DND-41 (cell line): Measurements from ENCODE around the gene KLHL2.

Source experiments
- ATAC-seq: fragments of 200-7000 bp; cut with Tn5 transposase; 3 replicates; pipeline ENCODE4 v1.9.1; 2021; ENCODE audit warnings: low read depth; ENCODE audit not compliant: insufficient read depth
- DNase-seq: peaks from one replicate; pipeline ENCODE4 v3.0.0-alpha.2; 2020
- H2AFZ ChIP-seq: 2 replicates; pipeline ENCODE4 v1.6.0; 2012; ENCODE audit warnings: low read depth, low read length
- H3K27ac ChIP-seq: 2 replicates; pipeline ENCODE4 v1.5.1; 2012; ENCODE audit warnings: low read length, inconsistent platforms
- H3K27me3 ChIP-seq: fragments of 200-600 bp; sonication (generic); 2 replicates; pipeline ENCODE4 v1.6.0; 2012; ENCODE audit warnings: low read length, mild to moderate bottlenecking, inconsistent platforms; ENCODE audit not compliant: insufficient read depth, poor library complexity
- H3K36me3 ChIP-seq: 2 replicates; pipeline ENCODE4 v1.5.1; 2012; ENCODE audit warnings: low read length, inconsistent platforms; ENCODE audit not compliant: insufficient read depth
- H3K4me1 ChIP-seq: 2 replicates; pipeline ENCODE4 v1.5.1; 2012; ENCODE audit warnings: mild to moderate bottlenecking, low read length; ENCODE audit not compliant: insufficient read depth
- H3K4me2 ChIP-seq: 2 replicates; pipeline ENCODE4 v1.6.0; 2012; ENCODE audit warnings: mild to moderate bottlenecking, moderate library complexity, low read length, inconsistent platforms; ENCODE audit not compliant: insufficient read depth
- H3K4me3 ChIP-seq, 2 experiments: fragments of 200-600 bp in 1 of 2; shearing (Covaris generic) in 1 of 2; 2 replicates each; pipeline ENCODE4 v1.5.1; 2012 to 2016; ENCODE audit warnings: inconsistent platforms in 2 of 2, low read length in 2 of 2, mild to moderate bottlenecking in 2 of 2, low read depth in 1 of 2, moderate library complexity in 1 of 2
- H3K79me2 ChIP-seq: 2 replicates; pipeline ENCODE4 v1.6.0; 2012; ENCODE audit warnings: low read length, inconsistent platforms; ENCODE audit not compliant: insufficient read depth
- H3K9ac ChIP-seq: 2 replicates; pipeline ENCODE4 v1.6.0; 2012; ENCODE audit warnings: low read depth, mild to moderate bottlenecking, inconsistent platforms, low read length, moderate library complexity
- H3K9me3 ChIP-seq: 2 replicates; pipeline ENCODE4 v1.5.1; 2012; ENCODE audit warnings: low read length, moderate library complexity, mild to moderate bottlenecking, inconsistent platforms; ENCODE audit not compliant: insufficient read depth, severe bottlenecking
- H4K20me1 ChIP-seq: 2 replicates; pipeline ENCODE4 v1.6.0; 2012; ENCODE audit warnings: low read length; ENCODE audit not compliant: insufficient read depth
- EZH2 ChIP-seq: IDR thresholded peaks from 3 replicates; pipeline ENCODE4 v1.6.1; 2012; ENCODE audit warnings: borderline replicate concordance, low read depth, mild to moderate bottlenecking, moderate library complexity, low read length, inconsistent platforms; ENCODE audit not compliant: severe bottlenecking
- TF ChIP-seq, protein P1 (sequence below): IDR thresholded peaks from 2 replicates; pipeline ENCODE4 v1.5.1; 2012; ENCODE audit warnings: borderline replicate concordance, low read length, moderate library complexity, mild to moderate bottlenecking; ENCODE audit not compliant: poor library complexity, severe bottlenecking; ENCODE audit errors: extremely low read depth

The KLHL2 gene

DNA sequence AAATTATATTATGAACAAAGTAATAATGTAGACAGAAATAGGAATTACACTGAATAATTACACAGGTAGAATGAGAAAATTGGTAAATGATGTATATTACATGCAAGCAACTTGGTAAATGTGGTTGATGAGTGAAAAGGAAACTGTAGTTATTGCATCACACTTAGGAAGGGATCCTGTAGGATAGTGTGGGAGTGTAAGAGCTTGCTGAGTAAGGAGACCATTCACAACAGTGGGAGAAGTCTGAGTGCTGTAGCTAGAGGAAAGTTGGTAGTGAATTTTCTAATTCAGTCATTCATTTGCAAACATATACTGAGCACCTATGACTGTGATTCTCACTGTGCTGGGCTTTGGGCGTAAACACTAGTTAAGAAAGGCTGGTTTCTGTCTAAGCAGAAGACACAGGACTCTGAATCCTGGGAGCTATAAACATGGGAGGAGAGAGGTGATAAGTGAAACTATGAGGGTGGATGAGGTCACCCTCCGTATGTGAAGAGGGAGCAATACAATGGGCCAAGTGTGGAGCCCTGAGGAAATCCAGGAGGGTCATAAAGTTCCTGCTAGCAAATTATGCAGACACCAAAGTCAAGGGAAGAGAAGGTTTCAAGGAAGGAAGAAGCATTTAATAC, 157.2 kb downstream of the KLHL2 start:
- TF ChIP-seq, protein P1, sequence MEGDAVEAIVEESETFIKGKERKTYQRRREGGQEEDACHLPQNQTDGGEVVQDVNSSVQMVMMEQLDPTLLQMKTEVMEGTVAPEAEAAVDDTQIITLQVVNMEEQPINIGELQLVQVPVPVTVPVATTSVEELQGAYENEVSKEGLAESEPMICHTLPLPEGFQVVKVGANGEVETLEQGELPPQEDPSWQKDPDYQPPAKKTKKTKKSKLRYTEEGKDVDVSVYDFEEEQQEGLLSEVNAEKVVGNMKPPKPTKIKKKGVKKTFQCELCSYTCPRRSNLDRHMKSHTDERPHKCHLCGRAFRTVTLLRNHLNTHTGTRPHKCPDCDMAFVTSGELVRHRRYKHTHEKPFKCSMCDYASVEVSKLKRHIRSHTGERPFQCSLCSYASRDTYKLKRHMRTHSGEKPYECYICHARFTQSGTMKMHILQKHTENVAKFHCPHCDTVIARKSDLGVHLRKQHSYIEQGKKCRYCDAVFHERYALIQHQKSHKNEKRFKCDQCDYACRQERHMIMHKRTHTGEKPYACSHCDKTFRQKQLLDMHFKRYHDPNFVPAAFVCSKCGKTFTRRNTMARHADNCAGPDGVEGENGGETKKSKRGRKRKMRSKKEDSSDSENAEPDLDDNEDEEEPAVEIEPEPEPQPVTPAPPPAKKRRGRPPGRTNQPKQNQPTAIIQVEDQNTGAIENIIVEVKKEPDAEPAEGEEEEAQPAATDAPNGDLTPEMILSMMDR: no peak
- TF ChIP-seq EZH2: no peak
- H3K4me2 ChIP-seq: no peak overlapping the region
- H3K79me2 ChIP-seq: no peaks in the 10 kb centered on the region
- H3K4me3 ChIP-seq: no peak overlapping the region
- no peak overlapping the region for H2AFZ ChIP-seq
- H3K36me3 ChIP-seq: no peaks in the 10 kb centered on the region
- no peaks in the 10 kb centered on the region for H3K9me3 ChIP-seq
- no peaks in the 10 kb centered on the region for H3K4me1 ChIP-seq
- H3K9ac ChIP-seq: no peak overlapping the region
- no peak for DNase-seq
- no peak overlapping the region for H3K27ac ChIP-seq
- peaks cover 19% of the 10 kb centered on the region for H3K27me3 ChIP-seq
- H4K20me1 ChIP-seq: no peaks in the 10 kb centered on the region
- ATAC-seq: no peak

DNA sequence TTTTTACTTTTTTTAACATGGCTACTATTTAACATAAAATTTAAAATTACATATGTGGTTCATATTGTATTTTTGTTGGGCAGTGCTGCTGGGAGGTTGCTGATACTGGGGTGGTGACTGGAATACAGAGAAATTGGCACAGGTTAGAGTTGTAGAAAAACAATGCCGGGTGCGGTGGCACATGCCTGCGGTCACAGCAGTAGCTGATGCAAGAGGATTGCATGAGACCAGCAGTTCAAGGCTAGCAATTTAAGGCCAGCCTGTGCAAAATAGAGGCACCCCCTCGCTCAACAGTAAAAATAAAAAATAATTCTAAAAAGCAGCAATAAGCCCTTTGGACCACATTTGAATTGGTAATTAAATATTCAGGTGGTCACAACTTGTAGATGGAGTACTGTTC, 159.7 kb downstream of the KLHL2 start:
- no peak overlapping the region for H3K27ac ChIP-seq
- ATAC-seq (no peak), DNase-seq (no peak)
- H3K4me2 ChIP-seq: no peak overlapping the region
- H3K36me3 ChIP-seq: no peaks in the 10 kb centered on the region
- no peak overlapping the region for H3K4me3 ChIP-seq
- H3K27me3 ChIP-seq: peaks cover 10% of the 10 kb centered on the region
- no peaks in the 10 kb centered on the region for H3K4me1 ChIP-seq
- H3K79me2 ChIP-seq: no peaks in the 10 kb centered on the region
- no peaks in the 10 kb centered on the region for H4K20me1 ChIP-seq
- no peak for TF ChIP-seq EZH2
- no peak overlapping the region for H2AFZ ChIP-seq
- H3K9ac ChIP-seq: no peak overlapping the region
- H3K9me3 ChIP-seq: no peaks in the 10 kb centered on the region

DNA sequence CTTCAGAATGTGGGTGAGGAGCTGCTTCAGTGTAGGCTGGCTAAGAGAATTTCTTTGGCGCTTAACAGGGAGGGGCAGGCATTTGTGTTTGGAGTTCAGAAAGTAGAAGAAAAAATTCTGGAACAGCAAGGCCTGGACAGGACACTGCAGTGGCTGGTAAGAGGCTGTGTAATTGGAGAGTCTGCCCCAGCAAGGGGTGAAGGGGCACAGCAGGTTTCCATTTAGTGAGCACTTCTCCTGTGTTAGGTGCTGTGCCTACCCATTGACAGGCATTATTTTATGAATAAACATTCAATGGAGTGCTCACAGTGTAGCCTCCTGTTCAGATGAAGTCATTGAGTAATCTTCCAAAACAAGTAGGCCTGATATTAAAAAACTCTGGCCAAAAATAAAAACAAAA, 160.8 kb downstream of the KLHL2 start:
- H3K9me3 ChIP-seq: no peaks in the 10 kb centered on the region
- H4K20me1 ChIP-seq: no peaks in the 10 kb centered on the region
- H3K79me2 ChIP-seq: no peaks in the 10 kb centered on the region
- H3K9ac ChIP-seq: no peak overlapping the region
- ATAC-seq (no peak), DNase-seq (no peak)
- no peak overlapping the region for H2AFZ ChIP-seq
- H3K4me3 ChIP-seq: no peak overlapping the region
- no peak overlapping the region for H3K4me2 ChIP-seq
- no peak overlapping the region for H3K27ac ChIP-seq
- no peak for TF ChIP-seq EZH2
- TF ChIP-seq, protein P1: no peak
- H3K27me3 ChIP-seq: peaks cover 10% of the 10 kb centered on the region
- no peaks in the 10 kb centered on the region for H3K4me1 ChIP-seq
- no peaks in the 10 kb centered on the region for H3K36me3 ChIP-seq

DNA sequence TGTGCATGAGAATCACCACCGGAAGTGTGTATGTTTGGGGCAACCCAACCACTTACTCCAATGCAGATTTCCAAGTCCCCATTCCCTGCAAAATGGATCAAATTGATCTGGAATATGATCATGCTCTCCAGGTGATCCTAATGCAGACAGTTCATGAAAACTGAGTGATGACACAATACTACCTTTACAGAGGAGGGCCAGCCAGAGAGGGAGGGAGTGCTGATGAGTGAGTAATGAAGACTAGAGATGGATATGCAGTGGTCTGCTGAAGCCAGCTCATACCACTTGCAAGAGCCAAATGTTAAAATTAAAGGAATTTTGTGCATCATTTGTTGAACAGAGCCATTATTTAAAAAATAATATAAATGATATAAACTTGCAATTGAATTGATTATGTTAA, 161.2 kb downstream of the KLHL2 start:
- Histone ChIP-seq H3K9me3 (no peaks in the 10 kb centered on the region), H3K27me3 (peaks cover 10% of the 10 kb centered on the region), H3K36me3 (no peaks in the 10 kb centered on the region), H3K79me2 (no peaks in the 10 kb centered on the region), H3K4me2 (no peak overlapping the region), H3K4me1 (no peaks in the 10 kb centered on the region), H4K20me1 (no peaks in the 10 kb centered on the region), H3K27ac (no peak overlapping the region), H3K4me3 (no peak overlapping the region), H3K9ac (no peak overlapping the region), H2AFZ (no peak overlapping the region)
- no peak for TF ChIP-seq EZH2
- TF ChIP-seq, protein P1: no peak
- DNase-seq (no peak), ATAC-seq (no peak)
